Measurements from ENCODE around the gene CGB7. TPM values are rescaled to one million over a fixed set of nuclear protein-coding genes. Genes with fewer than 3 reads are reported as not detected.

The CGB7 gene
- total and polyA plus RNA-seq, 9 of the 15 experiments (the other 6 are each of a cell fraction or from before 2014, with no cell fraction given) = not detected

GRCh38 chr19:49014123-49014869 is 43.3 kb downstream of the CGB7 start (continued):
- TF ChIP-seq ZNF511 (CRISPR knock-in tag; IDR thresholded peaks at IDR 0.05) = no peak
- TF ChIP-seq CXXC5 (CRISPR knock-in tag; IDR thresholded peaks at IDR 0.05) = peak; percentile 29; the same call in 1 of the 2 replicates
- no peak for TF ChIP-seq ZNF143 (CRISPR knock-in tag; IDR thresholded peaks at IDR 0.05)
- TF ChIP-seq PCBP1 (IDR thresholded peaks at IDR 0.05; ENCODE audit: low read depth, low read length, poor library complexity, severe bottlenecking) = no peak
- TF ChIP-seq NR4A1 (CRISPR knock-in tag; IDR thresholded peaks at IDR 0.05) = no peak
- no peak for TF ChIP-seq NR4A1 (tag; IDR thresholded peaks at IDR 0.05)
- TF ChIP-seq JUNB (CRISPR knock-in tag; conservative IDR thresholded peaks at IDR 0.05) = no peak
- TF ChIP-seq NCOA4 (IDR thresholded peaks at IDR 0.05; ENCODE audit: partially characterized antibody) = no peak
- no peak for TF ChIP-seq STAT6 (CRISPR knock-in tag; IDR thresholded peaks at IDR 0.05)
- no peak for TF ChIP-seq ZFP1 (CRISPR knock-in tag; IDR thresholded peaks at IDR 0.05)
- no peak for TF ChIP-seq L3MBTL2 (IDR thresholded peaks at IDR 0.05)
- no peak for TF ChIP-seq ZFPM2 (CRISPR knock-in tag; IDR thresholded peaks at IDR 0.05)
- no peak for TF ChIP-seq FIP1L1 (IDR thresholded peaks at IDR 0.05; ENCODE audit: low read depth, low read length, poor library complexity, severe bottlenecking)
- TF ChIP-seq NONO (IDR thresholded peaks at IDR 0.05; ENCODE audit: low read depth in 2 of 2, low read length in 1 of 2) = no peak
- TF ChIP-seq XRCC5 (IDR thresholded peaks at IDR 0.05; ENCODE audit: low read depth, low read length) = no peak
- no peak for TF ChIP-seq SMAD1 (IDR thresholded peaks at IDR 0.05; ENCODE audit: low read depth, low read length, partially characterized antibody)
- TF ChIP-seq HCFC1 (IDR thresholded peaks at IDR 0.05; ENCODE audit: low read depth, low read length) = no peak
- TF ChIP-seq ILF3 (IDR thresholded peaks at IDR 0.05; ENCODE audit: borderline replicate concordance) = no peak
- no peak for TF ChIP-seq STAT5B (CRISPR knock-in tag; IDR thresholded peaks at IDR 0.05)
- no peak for TF ChIP-seq ADNP (tag; IDR thresholded peaks at IDR 0.05)
- TF ChIP-seq ETS1 (conservative IDR thresholded peaks at IDR 0.05; ENCODE audit: control insufficient read depth, low read depth, low read length) = no peak
- no peak for TF ChIP-seq CBFB (CRISPR knock-in tag; IDR thresholded peaks at IDR 0.05)
- no peak for TF ChIP-seq PTBP1 (IDR thresholded peaks at IDR 0.05; ENCODE audit: low read depth, low read length)
- no peak for TF ChIP-seq RBBP5 (IDR thresholded peaks at IDR 0.05; ENCODE audit: borderline replicate concordance, insufficient read depth, low read length, poor library complexity, severe bottlenecking)
- no peak for TF ChIP-seq STAT5A (IDR thresholded peaks at IDR 0.05; ENCODE audit: borderline replicate concordance, low read length)
- no peak for TF ChIP-seq SP2 (IDR thresholded peaks at IDR 0.05; ENCODE audit: extremely low read depth, low read depth, low read length, poor library complexity, severe bottlenecking)
